ENCODE results near the gene SHH. TPM values are rescaled to one million over a fixed set of nuclear protein-coding genes. Genes with fewer than 3 reads are reported as not detected.

The SHH gene
- total and polyA plus RNA-seq, 2 of the 13 experiments (the other 11 are each of a cell fraction or from before 2014, with no cell fraction given): 1.9 to 3.4 TPM

GRCh38 chr7:155808549-155809331, 3.5 kb downstream of the SHH start (continued):
- TF ChIP-seq, protein P1, sequence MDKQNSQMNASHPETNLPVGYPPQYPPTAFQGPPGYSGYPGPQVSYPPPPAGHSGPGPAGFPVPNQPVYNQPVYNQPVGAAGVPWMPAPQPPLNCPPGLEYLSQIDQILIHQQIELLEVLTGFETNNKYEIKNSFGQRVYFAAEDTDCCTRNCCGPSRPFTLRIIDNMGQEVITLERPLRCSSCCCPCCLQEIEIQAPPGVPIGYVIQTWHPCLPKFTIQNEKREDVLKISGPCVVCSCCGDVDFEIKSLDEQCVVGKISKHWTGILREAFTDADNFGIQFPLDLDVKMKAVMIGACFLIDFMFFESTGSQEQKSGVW (CRISPR knock-in tag; IDR thresholded peaks at IDR 0.05; ENCODE audit: borderline replicate concordance): no peak
- TF ChIP-seq NAIF1 (CRISPR knock-in tag; IDR thresholded peaks at IDR 0.05; ENCODE audit: borderline replicate concordance) (no peak), ZNF850 (CRISPR knock-in tag; conservative IDR thresholded peaks at IDR 0.05) (no peak), MXD4 (CRISPR knock-in tag; IDR thresholded peaks at IDR 0.05) (no peak), ASH2L (IDR thresholded peaks at IDR 0.05; ENCODE audit: insufficient read length, low read depth, low read length) (peak; percentile 17), SRSF9 (IDR thresholded peaks at IDR 0.05; ENCODE audit: borderline replicate concordance, insufficient read depth, low read depth, low read length, poor library complexity, severe bottlenecking) (no peak), ZNF570 (CRISPR knock-in tag; IDR thresholded peaks at IDR 0.05; ENCODE audit: borderline replicate concordance) (no peak), RBM39 (IDR thresholded peaks at IDR 0.05; ENCODE audit: low read depth, low read length, poor library complexity, severe bottlenecking) (peak; percentile 60), ZBTB20 (CRISPR knock-in tag; IDR thresholded peaks at IDR 0.05; ENCODE audit: borderline replicate concordance, low read depth) (no peak), ZNF263 (CRISPR knock-in tag; IDR thresholded peaks at IDR 0.05) (no peak), HOXA7 (CRISPR knock-in tag; IDR thresholded peaks at IDR 0.05) (0 out of 2 replicates have a peak, but pooled peaks have one; percentile 18), ZBTB4 (CRISPR knock-in tag; IDR thresholded peaks at IDR 0.05; ENCODE audit: borderline replicate concordance) (no peak), NFE2L1 (CRISPR knock-in tag; IDR thresholded peaks at IDR 0.05; ENCODE audit: borderline replicate concordance) (0 out of 2 replicates have a peak, but pooled peaks have one; percentile 31), ZMYM2 (CRISPR knock-in tag; IDR thresholded peaks at IDR 0.05) (no peak)
- TF ChIP-seq, protein P2, sequence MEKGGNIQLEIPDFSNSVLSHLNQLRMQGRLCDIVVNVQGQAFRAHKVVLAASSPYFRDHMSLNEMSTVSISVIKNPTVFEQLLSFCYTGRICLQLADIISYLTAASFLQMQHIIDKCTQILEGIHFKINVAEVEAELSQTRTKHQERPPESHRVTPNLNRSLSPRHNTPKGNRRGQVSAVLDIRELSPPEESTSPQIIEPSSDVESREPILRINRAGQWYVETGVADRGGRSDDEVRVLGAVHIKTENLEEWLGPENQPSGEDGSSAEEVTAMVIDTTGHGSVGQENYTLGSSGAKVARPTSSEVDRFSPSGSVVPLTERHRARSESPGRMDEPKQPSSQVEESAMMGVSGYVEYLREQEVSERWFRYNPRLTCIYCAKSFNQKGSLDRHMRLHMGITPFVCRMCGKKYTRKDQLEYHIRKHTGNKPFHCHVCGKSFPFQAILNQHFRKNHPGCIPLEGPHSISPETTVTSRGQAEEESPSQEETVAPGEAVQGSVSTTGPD (CRISPR knock-in tag; IDR thresholded peaks at IDR 0.05): 0 out of 2 replicates have a peak, but pooled peaks have one; percentile 21
- TF ChIP-seq, protein P3, sequence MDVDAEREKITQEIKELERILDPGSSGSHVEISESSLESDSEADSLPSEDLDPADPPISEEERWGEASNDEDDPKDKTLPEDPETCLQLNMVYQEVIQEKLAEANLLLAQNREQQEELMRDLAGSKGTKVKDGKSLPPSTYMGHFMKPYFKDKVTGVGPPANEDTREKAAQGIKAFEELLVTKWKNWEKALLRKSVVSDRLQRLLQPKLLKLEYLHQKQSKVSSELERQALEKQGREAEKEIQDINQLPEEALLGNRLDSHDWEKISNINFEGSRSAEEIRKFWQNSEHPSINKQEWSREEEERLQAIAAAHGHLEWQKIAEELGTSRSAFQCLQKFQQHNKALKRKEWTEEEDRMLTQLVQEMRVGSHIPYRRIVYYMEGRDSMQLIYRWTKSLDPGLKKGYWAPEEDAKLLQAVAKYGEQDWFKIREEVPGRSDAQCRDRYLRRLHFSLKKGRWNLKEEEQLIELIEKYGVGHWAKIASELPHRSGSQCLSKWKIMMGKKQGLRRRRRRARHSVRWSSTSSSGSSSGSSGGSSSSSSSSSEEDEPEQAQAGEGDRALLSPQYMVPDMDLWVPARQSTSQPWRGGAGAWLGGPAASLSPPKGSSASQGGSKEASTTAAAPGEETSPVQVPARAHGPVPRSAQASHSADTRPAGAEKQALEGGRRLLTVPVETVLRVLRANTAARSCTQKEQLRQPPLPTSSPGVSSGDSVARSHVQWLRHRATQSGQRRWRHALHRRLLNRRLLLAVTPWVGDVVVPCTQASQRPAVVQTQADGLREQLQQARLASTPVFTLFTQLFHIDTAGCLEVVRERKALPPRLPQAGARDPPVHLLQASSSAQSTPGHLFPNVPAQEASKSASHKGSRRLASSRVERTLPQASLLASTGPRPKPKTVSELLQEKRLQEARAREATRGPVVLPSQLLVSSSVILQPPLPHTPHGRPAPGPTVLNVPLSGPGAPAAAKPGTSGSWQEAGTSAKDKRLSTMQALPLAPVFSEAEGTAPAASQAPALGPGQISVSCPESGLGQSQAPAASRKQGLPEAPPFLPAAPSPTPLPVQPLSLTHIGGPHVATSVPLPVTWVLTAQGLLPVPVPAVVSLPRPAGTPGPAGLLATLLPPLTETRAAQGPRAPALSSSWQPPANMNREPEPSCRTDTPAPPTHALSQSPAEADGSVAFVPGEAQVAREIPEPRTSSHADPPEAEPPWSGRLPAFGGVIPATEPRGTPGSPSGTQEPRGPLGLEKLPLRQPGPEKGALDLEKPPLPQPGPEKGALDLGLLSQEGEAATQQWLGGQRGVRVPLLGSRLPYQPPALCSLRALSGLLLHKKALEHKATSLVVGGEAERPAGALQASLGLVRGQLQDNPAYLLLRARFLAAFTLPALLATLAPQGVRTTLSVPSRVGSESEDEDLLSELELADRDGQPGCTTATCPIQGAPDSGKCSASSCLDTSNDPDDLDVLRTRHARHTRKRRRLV (CRISPR knock-in tag; IDR thresholded peaks at IDR 0.05): no peak

All from HepG2 (cell line).